ENCODE results near the gene ACER2. TPM values are rescaled to one million over a fixed set of nuclear protein-coding genes. Genes with fewer than 3 reads are reported as not detected.

The ACER2 gene
- total RNA-seq, 3 donors from 2014 or later (not counting 1 experiment from before 2014, with no cell fraction given), result 0.61 to 1.3 (median 1.2) TPM

DNA sequence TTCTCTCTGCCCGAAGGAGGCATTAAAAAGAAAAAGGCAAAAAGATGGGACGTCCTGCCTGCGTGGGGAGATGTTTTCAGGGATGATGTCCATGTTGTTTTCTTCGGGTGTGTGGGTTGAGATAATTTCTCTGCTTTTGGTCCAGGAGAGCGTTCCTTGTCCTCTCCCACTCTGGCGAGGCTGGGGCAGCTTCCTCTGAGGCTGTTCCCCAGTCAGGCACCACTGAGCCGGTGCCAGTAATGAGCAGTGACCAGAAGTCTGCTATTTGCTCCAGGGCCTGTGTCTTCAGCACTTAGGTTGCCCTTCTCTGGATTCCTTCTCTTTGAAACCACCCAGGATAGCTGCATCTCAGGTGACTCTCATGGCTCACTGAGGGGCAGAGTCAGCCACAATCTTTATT is 71.5 kb downstream of the ACER2 start:
- Histone ChIP-seq H3K36me3 (ENCODE audit: control insufficient read depth, insufficient read depth, low read length) (no peaks in the 10 kb centered on the region), H3K4me1 (ENCODE audit: control insufficient read depth, insufficient read depth, low read length) (no peaks in the 10 kb centered on the region), H3K27me3 (ENCODE audit: control insufficient read depth, insufficient read depth, low read length) (no peaks in the 10 kb centered on the region), H3K4me3 (ENCODE audit: low read length) (no peak overlapping the region), H3K9me3 (ENCODE audit: control insufficient read depth, insufficient read depth, low read length) (no peaks in the 10 kb centered on the region), H3K27ac (ENCODE audit: low read length) (no peak overlapping the region)
- Mint-ChIP-seq H3K36me3 (no peaks in the 10 kb centered on the region), H3K27ac (no peak overlapping the region), H3K9me3 (no peaks in the 10 kb centered on the region), H3K27me3 (ENCODE audit: low read depth in 2 of 2) (peaks cover 19 to 32% of the 10 kb centered on the region in 2 donors), H3K4me1 (no peaks in the 10 kb centered on the region), H3K4me3 (no peak overlapping the region)
- intact Hi-C loops (cut with micrococcal nuclease), result no loop called here
- TF ChIP-seq CTCF (IDR thresholded peaks at IDR 0.05), result no peak
- 90% methylated on average over 7 of the region's 7 CpGs for WGBS (ENCODE audit: insufficient coverage)
- no peak for ATAC-seq
- no peak for DNase-seq

GRCh38 chr9:19481121-19481870 is 72.5 kb downstream of the ACER2 start:
- H3K4me3 Mint-ChIP-seq, result no peak overlapping the region
- H3K36me3 ChIP-seq (ENCODE audit: control insufficient read depth, insufficient read depth, low read length), result no peaks in the 10 kb centered on the region
- no peak overlapping the region for H3K4me3 ChIP-seq (ENCODE audit: low read length)
- H3K27me3 Mint-ChIP-seq (ENCODE audit: low read depth in 2 of 2), result peaks cover 19 to 32% of the 10 kb centered on the region in 2 donors
- TF ChIP-seq CTCF (IDR thresholded peaks at IDR 0.05), result no peak
- no peak overlapping the region for H3K27ac ChIP-seq (ENCODE audit: low read length)
- no peaks in the 10 kb centered on the region for H3K27me3 ChIP-seq (ENCODE audit: control insufficient read depth, insufficient read depth, low read length)
- no peaks in the 10 kb centered on the region for H3K9me3 ChIP-seq (ENCODE audit: control insufficient read depth, insufficient read depth, low read length)
- H3K4me1 ChIP-seq (ENCODE audit: control insufficient read depth, insufficient read depth, low read length), result no peaks in the 10 kb centered on the region
- no peaks in the 10 kb centered on the region for H3K36me3 Mint-ChIP-seq
- H3K27ac Mint-ChIP-seq, result no peak overlapping the region
- H3K9me3 Mint-ChIP-seq, result no peaks in the 10 kb centered on the region
- DNase-seq, result no peak
- 94% methylated on average over 9 of the region's 10 CpGs for WGBS (ENCODE audit: insufficient coverage)
- intact Hi-C loops (cut with micrococcal nuclease), result no loop called here
- ATAC-seq, result no peak
- H3K4me1 Mint-ChIP-seq, result no peaks in the 10 kb centered on the region

DNA sequence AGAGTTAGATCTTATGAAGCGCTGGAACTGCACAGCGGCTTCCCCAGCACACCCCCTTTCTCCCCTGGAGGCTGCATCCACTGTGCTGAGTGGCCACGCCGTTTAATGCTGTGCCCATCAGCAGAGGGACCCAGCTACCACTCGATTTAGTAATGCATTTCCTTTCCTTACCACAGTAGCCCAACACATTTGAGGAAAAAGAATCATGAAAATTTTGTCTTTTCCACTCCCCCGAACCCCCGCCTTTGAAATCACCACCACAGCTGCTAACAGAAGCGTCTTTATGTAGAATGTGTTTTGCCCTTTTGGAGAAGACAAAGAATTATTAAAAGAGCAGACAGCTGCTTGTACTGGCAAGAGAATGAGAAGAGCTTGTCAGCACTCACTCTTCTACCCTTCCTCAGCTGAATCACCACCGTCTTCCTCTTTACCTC is 73.2 kb downstream of the ACER2 start:
- Histone ChIP-seq H3K27ac (ENCODE audit: low read length) (no peak overlapping the region), H3K9me3 (ENCODE audit: control insufficient read depth, insufficient read depth, low read length) (no peaks in the 10 kb centered on the region), H3K4me1 (ENCODE audit: control insufficient read depth, insufficient read depth, low read length) (no peaks in the 10 kb centered on the region), H3K4me3 (ENCODE audit: low read length) (no peak overlapping the region), H3K36me3 (ENCODE audit: control insufficient read depth, insufficient read depth, low read length) (no peaks in the 10 kb centered on the region), H3K27me3 (ENCODE audit: control insufficient read depth, insufficient read depth, low read length) (no peaks in the 10 kb centered on the region)
- 78% methylated on average over 7 of the region's 9 CpGs for WGBS (ENCODE audit: insufficient coverage)
- H3K4me3 Mint-ChIP-seq, result no peak overlapping the region
- no peak overlapping the region for H3K27ac Mint-ChIP-seq
- no peaks in the 10 kb centered on the region for H3K36me3 Mint-ChIP-seq
- ATAC-seq, result no peak
- no peaks in the 10 kb centered on the region for H3K9me3 Mint-ChIP-seq
- no peak for DNase-seq
- no peaks in the 10 kb centered on the region for H3K4me1 Mint-ChIP-seq
- peaks cover 19 to 32% of the 10 kb centered on the region in 2 donors for H3K27me3 Mint-ChIP-seq (ENCODE audit: low read depth in 2 of 2)
- intact Hi-C loops (cut with micrococcal nuclease), result no loop called here
- no peak for TF ChIP-seq CTCF (IDR thresholded peaks at IDR 0.05)

GRCh38 chr9:19484699-19485098 is 75.9 kb downstream of the ACER2 start:
- Histone ChIP-seq H3K4me3 (ENCODE audit: low read length) (no peak overlapping the region), H3K27ac (ENCODE audit: low read length) (no peak overlapping the region), H3K27me3 (ENCODE audit: control insufficient read depth, insufficient read depth, low read length) (no peaks in the 10 kb centered on the region), H3K4me1 (ENCODE audit: control insufficient read depth, insufficient read depth, low read length) (no peaks in the 10 kb centered on the region), H3K36me3 (ENCODE audit: control insufficient read depth, insufficient read depth, low read length) (no peaks in the 10 kb centered on the region), H3K9me3 (ENCODE audit: control insufficient read depth, insufficient read depth, low read length) (no peaks in the 10 kb centered on the region)
- no peak for ATAC-seq
- Mint-ChIP-seq H3K9me3 (no peaks in the 10 kb centered on the region), H3K36me3 (no peaks in the 10 kb centered on the region), H3K27ac (no peak overlapping the region), H3K4me3 (no peak overlapping the region), H3K27me3 (ENCODE audit: low read depth in 2 of 2) (peaks cover 15 to 23% of the 10 kb centered on the region in 2 donors), H3K4me1 (no peaks in the 10 kb centered on the region)
- 91% methylated on average over 1 of the region's 1 CpG for WGBS (ENCODE audit: insufficient coverage)
- TF ChIP-seq CTCF (IDR thresholded peaks at IDR 0.05), result no peak
- no peak for DNase-seq
- intact Hi-C loops (cut with micrococcal nuclease), result no loop called here
